HepG2 (cell line): Measurements from ENCODE around the gene KIF7. TPM values are rescaled to one million over a fixed set of nuclear protein-coding genes. Genes with fewer than 3 reads are reported as not detected.

Experiments used
- DNMT3B ChIP-seq: conservative IDR thresholded peaks from 2 replicates; pipeline ENCODE4 v1.6.1; 2016; ENCODE audit warnings: missing biosample characterization, control low read depth
- ETS1 ChIP-seq: sonication (generic); formaldehyde crosslinking; IDR thresholded peaks from 2 replicates; pipeline ENCODE4 v1.4.0; 2020; ENCODE audit warnings: missing genetic modification reagents
- KDM3A ChIP-seq: IDR thresholded peaks from 2 replicates; pipeline ENCODE4 v1.6.1; 2018; ENCODE audit warnings: low read depth, missing compliant biosample characterization
- KLF11 ChIP-seq: IDR thresholded peaks from 2 replicates; pipeline ENCODE4 v1.6.1; 2016; ENCODE audit warnings: missing compliant biosample characterization
- MAFG ChIP-seq: sonication (generic); formaldehyde crosslinking; IDR thresholded peaks from 2 replicates; pipeline ENCODE4 v1.5.1; 2020; ENCODE audit warnings: mild to moderate bottlenecking, missing genetic modification reagents
- MATR3 ChIP-seq: sonication (generic); formaldehyde crosslinking; IDR thresholded peaks from 2 replicates; pipeline ENCODE4 v1.4.0; 2020; ENCODE audit warnings: missing genetic modification reagents
- NFIC ChIP-seq: IDR thresholded peaks from 2 replicates; pipeline ENCODE4 v1.6.1; 2012; ENCODE audit warnings: mild to moderate bottlenecking, low read length, inconsistent platforms
- PAWR ChIP-seq: sonication (generic); formaldehyde crosslinking; IDR thresholded peaks from 2 replicates; pipeline ENCODE4 v1.4.0; 2020; ENCODE audit warnings: missing genetic modification reagents, mild to moderate bottlenecking, borderline replicate concordance
- PBX3 ChIP-seq: sonication (generic); formaldehyde crosslinking; IDR thresholded peaks from 2 replicates; pipeline ENCODE4 v1.8.1; 2023; ENCODE audit warnings: missing genetic modification reagents, inconsistent platforms, borderline replicate concordance
- TAF15 ChIP-seq: fragments of 200-400 bp; formaldehyde crosslinking; IDR thresholded peaks from one replicate; pipeline ENCODE4 v1.6.1; 2018; ENCODE audit warnings: mild to moderate bottlenecking, low read depth, low read length; ENCODE audit not compliant: poor library complexity, severe bottlenecking
- TBP ChIP-seq: sonication (generic); formaldehyde crosslinking; IDR thresholded peaks from 2 replicates; pipeline ENCODE4 v1.5.0; 2020; ENCODE audit warnings: missing genetic modification reagents
- TEAD3 ChIP-seq: optimal IDR thresholded peaks from 2 replicates; pipeline ENCODE3; 2016; ENCODE audit warnings: borderline replicate concordance
- TOPORS ChIP-seq: sonication (generic); formaldehyde crosslinking; IDR thresholded peaks from 2 replicates; pipeline ENCODE4 v1.8.0; 2023; ENCODE audit warnings: mild to moderate bottlenecking, missing genetic modification reagents
- ZNF136 ChIP-seq: sonication (generic); formaldehyde crosslinking; IDR thresholded peaks from 2 replicates; pipeline ENCODE4 v1.8.1; 2022; ENCODE audit warnings: low read depth, mild to moderate bottlenecking, moderate library complexity, missing genetic modification reagents
- ZNF280B ChIP-seq: sonication (generic); formaldehyde crosslinking; IDR thresholded peaks from 2 replicates; pipeline ENCODE4 v1.5.0; 2020; ENCODE audit warnings: missing genetic modification reagents, mild to moderate bottlenecking, borderline replicate concordance
- ZNF430 ChIP-seq: sonication (generic); formaldehyde crosslinking; IDR thresholded peaks from 2 replicates; pipeline ENCODE4 v1.9.0; 2021; ENCODE audit warnings: mild to moderate bottlenecking, missing genetic modification reagents
- ZNF496 ChIP-seq: sonication (generic); formaldehyde crosslinking; IDR thresholded peaks from 2 replicates; pipeline ENCODE4 v1.8.1; 2023; ENCODE audit warnings: mild to moderate bottlenecking, moderate library complexity, missing genetic modification reagents; ENCODE audit not compliant: insufficient replicate concordance
- ZNF550 ChIP-seq: sonication (generic); formaldehyde crosslinking; IDR thresholded peaks from 2 replicates; pipeline ENCODE4 v1.4.0; 2020; ENCODE audit warnings: mild to moderate bottlenecking, missing genetic modification reagents, borderline replicate concordance
- ZNF564 ChIP-seq: sonication (generic); formaldehyde crosslinking; IDR thresholded peaks from 2 replicates; pipeline ENCODE4 v1.8.1; 2023; ENCODE audit warnings: mild to moderate bottlenecking, missing genetic modification reagents
- ZNF576 ChIP-seq: sonication (generic); formaldehyde crosslinking; IDR thresholded peaks from 2 replicates; pipeline ENCODE4 v1.4.0; 2020; ENCODE audit warnings: mild to moderate bottlenecking, missing genetic modification reagents
- ZNF616 ChIP-seq: sonication (generic); formaldehyde crosslinking; IDR thresholded peaks from 2 replicates; pipeline ENCODE4 v1.5.0; 2020; ENCODE audit warnings: low read depth, mild to moderate bottlenecking, missing genetic modification reagents
- ZNF7 ChIP-seq: IDR thresholded peaks from 2 replicates; pipeline ENCODE4 v1.6.1; 2016; ENCODE audit warnings: missing biosample characterization, missing genetic modification reagents
- polyA plus RNA-seq, 8 experiments: library from polyadenylated mRNA; depleted of rRNA in 3 of 8; stranded (reverse) in 7 of 8; unstranded in 1 of 8; fragments of >200 nt; fragmentation: Illumina TruSeq in 4 of 8; extraction: Trizol in 4 of 8; gene quantifications; 2 replicates each; pipeline versions ENCODE4 v1.2.1 to v1.2.3, GENCODE V29; 2011 to 2016; ENCODE audit warnings: low read depth in 4 of 8, missing spikeins in 1 of 8, mixed read lengths in 1 of 8; ENCODE audit not compliant: insufficient read depth in 1 of 8
- total RNA-seq, 5 experiments: library from RNA; depleted of rRNA; stranded (reverse); fragments of >200 nt; fragmentation: Illumina TruSeq; extraction: Trizol; gene quantifications; 2 replicates each; pipeline ENCODE4 v1.2.3, GENCODE V29; 2016; ENCODE audit warnings: low read depth in 1 of 5
- TF ChIP-seq, protein P1 (sequence below): sonication (generic); formaldehyde crosslinking; IDR thresholded peaks from 2 replicates; pipeline ENCODE4 v1.4.0; 2020; ENCODE audit warnings: missing genetic modification reagents
- TF ChIP-seq, protein P2 (sequence below): sonication (generic); formaldehyde crosslinking; IDR thresholded peaks from 2 replicates; pipeline ENCODE4 v1.9.0; 2022; ENCODE audit warnings: low read depth, missing genetic modification reagents

The KIF7 gene
- total and polyA plus RNA-seq, 2 of the 13 experiments (the other 11 are each of a cell fraction or from before 2014, with no cell fraction given), result 1.5 to 6.2 TPM

DNA sequence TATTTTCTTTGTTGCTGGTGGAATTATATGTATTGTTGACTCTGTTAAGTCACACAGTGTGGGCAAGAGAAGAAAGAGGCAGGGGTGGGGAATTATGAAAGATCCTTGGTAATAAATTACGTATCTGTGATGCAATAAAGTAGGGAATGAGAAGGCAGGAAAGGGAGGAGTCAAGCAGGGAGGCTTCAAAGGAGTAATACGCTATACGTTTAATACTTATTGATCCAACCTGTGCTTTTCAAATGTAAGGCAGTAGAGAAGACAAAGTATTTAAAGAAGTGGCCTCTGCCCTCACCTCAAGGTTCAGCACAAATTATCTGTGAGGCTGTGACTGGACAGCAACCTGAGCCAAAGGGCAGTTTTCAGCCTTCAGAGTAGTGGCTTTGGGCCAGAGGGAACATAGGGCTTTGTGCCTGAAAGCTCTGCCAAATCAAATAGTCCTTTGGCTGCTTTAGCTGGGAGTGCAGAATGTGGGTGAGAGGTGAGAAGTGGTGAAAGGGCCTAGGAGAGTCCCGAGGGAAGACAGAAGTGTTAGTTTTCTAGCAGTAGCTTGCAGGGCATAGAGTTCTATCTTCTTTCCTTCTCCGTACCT lies 25.1 kb upstream of the KIF7 start (continued):
- TF ChIP-seq, protein P1, sequence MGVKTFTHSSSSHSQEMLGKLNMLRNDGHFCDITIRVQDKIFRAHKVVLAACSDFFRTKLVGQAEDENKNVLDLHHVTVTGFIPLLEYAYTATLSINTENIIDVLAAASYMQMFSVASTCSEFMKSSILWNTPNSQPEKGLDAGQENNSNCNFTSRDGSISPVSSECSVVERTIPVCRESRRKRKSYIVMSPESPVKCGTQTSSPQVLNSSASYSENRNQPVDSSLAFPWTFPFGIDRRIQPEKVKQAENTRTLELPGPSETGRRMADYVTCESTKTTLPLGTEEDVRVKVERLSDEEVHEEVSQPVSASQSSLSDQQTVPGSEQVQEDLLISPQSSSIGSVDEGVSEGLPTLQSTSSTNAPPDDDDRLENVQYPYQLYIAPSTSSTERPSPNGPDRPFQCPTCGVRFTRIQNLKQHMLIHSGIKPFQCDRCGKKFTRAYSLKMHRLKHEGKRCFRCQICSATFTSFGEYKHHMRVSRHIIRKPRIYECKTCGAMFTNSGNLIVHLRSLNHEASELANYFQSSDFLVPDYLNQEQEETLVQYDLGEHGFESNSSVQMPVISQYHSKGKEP (CRISPR knock-in tag), result no peak
- TF ChIP-seq PBX3 (CRISPR knock-in tag), result no peak
- no peak for TF ChIP-seq ZNF550 (CRISPR knock-in tag)
- TF ChIP-seq TOPORS (CRISPR knock-in tag), result no peak
- no peak for TF ChIP-seq ZNF136 (CRISPR knock-in tag)
- 0 out of 2 replicates have a peak, but pooled peaks have one; percentile 25 for TF ChIP-seq KLF11
- no peak for TF ChIP-seq MATR3 (CRISPR knock-in tag)
- TF ChIP-seq ZNF7 (CRISPR knock-in tag), result no peak
- no peak for TF ChIP-seq ZNF280B (CRISPR knock-in tag)
- TF ChIP-seq ZNF564 (CRISPR knock-in tag), result no peak
- TF ChIP-seq TAF15, result no peak
- no peak for TF ChIP-seq ZNF576
- TF ChIP-seq KDM3A (CRISPR knock-in tag), result no peak
- peak; percentile 69 for TF ChIP-seq NFIC
- TF ChIP-seq ZNF616 (CRISPR knock-in tag), result no peak
- TF ChIP-seq MAFG (CRISPR knock-in tag), result no peak
- no peak for TF ChIP-seq DNMT3B (CRISPR knock-in tag)
- TF ChIP-seq, protein P2, sequence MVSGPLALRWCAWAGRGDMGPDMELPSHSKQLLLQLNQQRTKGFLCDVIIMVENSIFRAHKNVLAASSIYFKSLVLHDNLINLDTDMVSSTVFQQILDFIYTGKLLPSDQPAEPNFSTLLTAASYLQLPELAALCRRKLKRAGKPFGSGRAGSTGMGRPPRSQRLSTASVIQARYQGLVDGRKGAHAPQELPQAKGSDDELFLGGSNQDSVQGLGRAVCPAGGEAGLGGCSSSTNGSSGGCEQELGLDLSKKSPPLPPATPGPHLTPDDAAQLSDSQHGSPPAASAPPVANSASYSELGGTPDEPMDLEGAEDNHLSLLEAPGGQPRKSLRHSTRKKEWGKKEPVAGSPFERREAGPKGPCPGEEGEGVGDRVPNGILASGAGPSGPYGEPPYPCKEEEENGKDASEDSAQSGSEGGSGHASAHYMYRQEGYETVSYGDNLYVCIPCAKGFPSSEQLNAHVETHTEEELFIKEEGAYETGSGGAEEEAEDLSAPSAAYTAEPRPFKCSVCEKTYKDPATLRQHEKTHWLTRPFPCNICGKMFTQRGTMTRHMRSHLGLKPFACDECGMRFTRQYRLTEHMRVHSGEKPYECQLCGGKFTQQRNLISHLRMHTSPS (CRISPR knock-in tag), result no peak
- TF ChIP-seq TEAD3, result peak; percentile 75
- no peak for TF ChIP-seq ZNF496
- no peak for TF ChIP-seq TBP
- no peak for TF ChIP-seq ZNF430 (CRISPR knock-in tag)
- no peak for TF ChIP-seq ETS1 (CRISPR knock-in tag)
- no peak for TF ChIP-seq PAWR (CRISPR knock-in tag)
